ENCODE measurements around the gene MAD1L1.

GRCh38 chr7:2065528-2065927 lies 167.2 kb downstream of the MAD1L1 start:
- TF ChIP-seq CTCF (conservative IDR thresholded peaks at IDR 0.05) (no peak), EZH2 (IDR thresholded peaks at IDR 0.05; ENCODE audit: low read depth) (no peak)

All from PC-9 (cell line).